Stimulated activated naive B cell treated with anti-CD40 and anti-IgM and Interleukin-4, amounts not matched to agents 10 μg/mL and 1 μg/mL and 100 μg/mL, for 72 hours (primary cell): ENCODE results near the gene BRAT1.

Experiments
- ATAC-seq, 2 donors: fragments of 150-1000 bp; cut with Tn5 transposase; replicated peaks; 2 replicates each; pipeline ENCODE4 v1.10.0; 2021; ENCODE audit warnings: moderate library complexity in 1 of 2
- DNase-seq: peaks from one replicate; pipeline ENCODE4 v3.0.0; 2021
- H3K27ac Mint-ChIP-seq: one replicate; pipeline ENCODE4 v1.8.0; 2022; ENCODE audit warnings: mild to moderate bottlenecking, mixed read lengths
- H3K27me3 Mint-ChIP-seq, 2 donors: one replicate each; pipeline ENCODE4 v1.8.0; 2022; ENCODE audit warnings: mixed read lengths in 2 of 2
- H3K36me3 Mint-ChIP-seq, 2 donors: one replicate each; pipeline ENCODE4 v1.8.0; 2022; ENCODE audit warnings: mixed read lengths in 2 of 2, mild to moderate bottlenecking in 1 of 2
- H3K4me1 Mint-ChIP-seq, 2 donors: one replicate each; pipeline ENCODE4 v1.8.0; 2022; ENCODE audit warnings: mixed read lengths in 2 of 2, mild to moderate bottlenecking in 1 of 2
- H3K4me3 Mint-ChIP-seq, 2 donors: one replicate each; pipeline ENCODE4 v1.8.0; 2022; ENCODE audit warnings: mild to moderate bottlenecking in 2 of 2, mixed read lengths in 2 of 2, moderate library complexity in 1 of 2
- H3K9me3 Mint-ChIP-seq, 2 donors: one replicate each; pipeline ENCODE4 v1.8.0; 2022; ENCODE audit warnings: mixed read lengths in 2 of 2, mild to moderate bottlenecking in 1 of 2

The BRAT1 gene

DNA sequence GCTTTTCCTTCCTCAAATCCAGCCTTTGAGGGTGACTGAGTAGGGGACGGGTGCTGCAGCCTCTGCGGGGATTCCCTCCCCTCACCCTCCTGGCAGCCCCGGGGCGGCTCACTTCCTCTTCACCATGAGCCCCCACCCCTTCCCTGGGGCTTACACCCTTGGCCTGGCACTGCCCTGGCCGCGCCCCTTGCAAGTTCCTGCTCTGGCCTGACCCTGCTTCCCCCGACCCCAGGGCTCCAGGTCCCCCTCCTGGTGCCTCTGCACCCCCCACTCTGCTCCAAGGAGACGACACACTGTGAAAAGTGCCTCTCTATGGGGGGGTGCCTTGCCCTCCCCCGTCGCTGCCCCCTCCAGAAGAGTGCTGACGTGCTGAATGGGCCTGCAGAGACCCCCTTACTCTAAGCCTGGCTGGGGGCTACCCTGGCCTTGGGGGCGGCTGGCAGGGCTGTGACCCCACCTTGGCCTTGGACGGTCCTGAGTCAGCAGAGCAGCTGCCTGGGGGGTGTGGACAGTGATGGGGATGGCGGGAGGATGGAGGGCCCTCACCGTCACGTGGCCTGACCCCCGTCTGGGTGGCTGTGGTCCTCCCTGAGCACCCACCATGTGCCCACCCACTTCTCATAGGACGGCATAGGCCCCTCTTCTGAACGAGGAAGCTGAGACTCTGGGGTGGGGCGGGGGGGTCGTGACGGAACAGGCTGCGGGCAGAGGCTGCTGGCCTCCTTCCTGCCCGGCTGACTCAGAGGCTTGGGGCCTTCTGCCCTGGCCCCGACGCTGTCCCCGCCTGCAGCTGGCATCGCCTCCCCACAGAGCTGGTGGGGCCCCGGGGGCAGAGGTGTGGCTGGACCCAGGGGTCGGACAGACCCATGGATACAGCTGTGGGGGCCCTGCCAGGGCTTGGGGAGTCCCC lies 25.9 kb downstream of the BRAT1 start:
- Mint-ChIP-seq H3K4me3 (peak overlapping the region; percentile 71 to 73), H3K36me3 (peaks cover 13 to 19% of the 10 kb centered on the region in 2 donors), H3K27ac (peak overlapping the region; percentile 95), H3K4me1 (peaks cover 59 to 77% of the 10 kb centered on the region in 2 donors), H3K27me3 (no peaks in the 10 kb centered on the region), H3K9me3 (no peaks in the 10 kb centered on the region)
- peak; percentile 74 to 75 for ATAC-seq
- DNase-seq = peak; percentile 89

DNA sequence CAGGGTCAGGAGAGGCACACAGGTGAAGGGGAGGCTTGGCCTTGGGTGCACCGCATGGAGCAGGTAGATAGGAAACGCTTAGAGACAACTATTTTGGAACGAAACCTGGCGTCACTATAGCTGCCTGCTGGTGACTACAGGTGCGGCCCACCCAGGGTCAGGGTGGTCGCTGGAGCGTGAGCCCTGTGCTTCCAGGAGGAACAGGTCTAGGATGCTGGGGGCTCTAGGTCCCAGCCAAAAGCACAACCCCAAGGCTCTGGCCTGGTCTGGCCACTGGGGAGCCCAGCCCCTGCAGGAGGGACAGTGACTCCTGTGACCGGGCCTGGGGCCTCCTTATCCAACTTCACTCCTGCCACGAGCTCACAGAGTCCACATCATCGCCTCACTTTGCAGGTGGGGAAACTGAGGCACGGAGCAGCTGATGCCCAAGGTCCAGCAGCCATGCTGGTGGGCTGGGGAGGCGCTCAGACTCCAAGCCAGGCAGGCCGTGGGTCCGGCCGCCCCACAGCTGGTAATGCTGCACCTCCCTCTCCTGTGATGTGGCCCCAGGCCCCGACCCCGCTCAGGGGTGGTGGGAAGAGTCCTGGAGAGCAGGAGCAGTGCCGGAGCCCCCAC lies 26.7 kb downstream of the BRAT1 start:
- ATAC-seq (no peak), DNase-seq (no peak)
- Mint-ChIP-seq H3K27me3 (no peaks in the 10 kb centered on the region), H3K4me3 (peak overlapping the region; percentile 50 to 71), H3K9me3 (no peaks in the 10 kb centered on the region), H3K27ac (peak overlapping the region; percentile 95), H3K4me1 (peaks cover 64 to 85% of the 10 kb centered on the region in 2 donors), H3K36me3 (peaks cover 13 to 19% of the 10 kb centered on the region in 2 donors)

DNA sequence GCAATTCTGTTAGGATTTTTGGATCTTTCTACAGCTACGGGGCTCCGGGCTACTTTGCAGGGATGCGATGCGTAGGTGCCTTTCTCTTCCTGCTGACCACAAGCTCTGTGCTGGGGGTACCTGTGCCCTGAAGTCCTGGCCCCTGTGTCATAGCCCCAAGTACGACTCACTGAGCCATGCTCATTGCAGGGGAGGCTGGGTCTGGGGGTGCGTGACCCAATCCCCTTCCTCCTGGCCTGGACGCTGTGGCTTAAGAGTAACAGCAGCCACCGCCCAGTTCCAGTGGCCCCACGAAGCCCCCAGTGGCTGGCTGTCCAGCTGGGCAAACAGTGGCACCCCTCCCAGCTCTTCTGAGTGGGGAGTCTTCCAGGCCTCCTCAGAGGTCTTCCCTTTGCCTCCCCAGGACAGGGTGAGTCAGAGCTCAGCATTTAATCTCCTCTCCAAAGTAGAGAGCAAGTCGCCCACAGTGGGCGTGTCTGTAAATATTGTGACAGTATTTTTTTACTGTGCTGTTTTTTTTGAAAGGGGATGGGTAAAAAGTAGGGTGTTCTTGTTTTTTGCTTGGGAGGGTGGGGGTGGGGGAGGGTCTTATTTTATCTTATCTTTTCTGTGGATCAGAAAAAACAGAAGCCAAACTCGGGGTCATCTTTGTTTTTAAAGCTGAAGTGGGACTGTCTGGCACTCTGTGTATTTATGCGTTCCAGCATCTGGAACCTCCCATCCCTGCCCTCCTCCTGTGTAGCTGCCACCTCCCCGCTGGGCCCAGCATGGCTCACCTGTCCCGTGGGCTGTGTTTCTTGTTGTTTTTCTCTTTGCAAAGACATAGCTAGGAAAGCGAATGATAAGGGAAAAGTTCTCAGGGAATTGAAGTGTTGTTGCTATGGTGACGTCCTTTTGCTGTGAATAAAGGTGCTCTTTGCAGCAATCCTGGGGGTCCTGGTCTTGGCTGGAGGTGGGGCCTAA lies 27.5 kb downstream of the BRAT1 start:
- Mint-ChIP-seq H3K27ac (peak overlapping the region; percentile 95), H3K4me3 (peak overlapping the region; percentile 50 to 71), H3K4me1 (peaks cover 69 to 93% of the 10 kb centered on the region in 2 donors), H3K27me3 (no peaks in the 10 kb centered on the region), H3K9me3 (no peaks in the 10 kb centered on the region), H3K36me3 (peaks cover 13 to 22% of the 10 kb centered on the region in 2 donors)
- ATAC-seq (no peak), DNase-seq (no peak)

DNA sequence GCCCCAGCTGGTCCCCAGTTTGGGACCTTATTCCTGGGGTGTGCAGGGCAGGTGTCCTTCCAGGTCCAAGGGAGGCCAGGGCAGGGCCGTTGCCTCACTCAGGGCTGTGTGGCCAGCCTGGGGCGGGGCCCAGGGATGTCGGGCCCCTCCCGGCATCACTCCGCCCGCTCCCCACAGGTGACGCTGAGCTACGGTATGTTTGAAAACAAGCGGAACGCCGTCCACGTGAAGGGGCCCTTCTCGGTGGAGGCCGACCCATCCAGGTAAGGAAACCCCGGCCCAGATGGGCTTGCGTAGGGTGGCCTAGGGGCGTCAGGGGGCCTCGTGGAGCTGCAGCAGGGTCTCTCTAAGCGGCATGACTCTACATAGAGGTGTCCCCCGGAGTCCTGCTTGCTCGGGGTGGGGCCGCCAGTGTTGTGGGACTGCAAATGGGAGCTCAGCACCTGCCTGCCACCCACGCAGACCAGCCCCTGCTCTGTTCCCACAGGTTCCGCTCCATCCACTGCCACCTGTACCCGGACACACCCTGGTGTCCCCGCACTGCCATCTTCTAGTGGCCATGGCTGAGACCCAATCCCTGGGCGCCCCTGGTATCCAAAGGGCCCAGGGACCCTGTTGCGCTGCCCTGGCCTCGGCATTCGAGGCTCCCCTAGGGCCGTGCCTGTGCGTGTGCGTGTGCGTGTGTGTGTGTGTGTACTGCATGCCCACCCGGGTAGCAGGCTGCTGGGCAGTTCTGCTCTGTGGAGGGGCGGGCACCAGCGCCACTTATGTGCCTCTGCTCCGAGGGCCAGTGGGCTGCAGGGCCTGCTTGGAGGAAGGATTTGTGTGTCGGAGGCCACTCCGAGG lies 28.4 kb downstream of the BRAT1 start:
- no peaks in the 10 kb centered on the region for H3K9me3 Mint-ChIP-seq
- peak overlapping the region; percentile 76 for H3K27ac Mint-ChIP-seq
- no peak for ATAC-seq
- H3K27me3 Mint-ChIP-seq = no peaks in the 10 kb centered on the region
- peaks cover 72 to 96% of the 10 kb centered on the region in 2 donors for H3K4me1 Mint-ChIP-seq
- no peak for DNase-seq
- H3K4me3 Mint-ChIP-seq = no peak overlapping the region
- peaks cover 13 to 24% of the 10 kb centered on the region in 2 donors for H3K36me3 Mint-ChIP-seq

DNA sequence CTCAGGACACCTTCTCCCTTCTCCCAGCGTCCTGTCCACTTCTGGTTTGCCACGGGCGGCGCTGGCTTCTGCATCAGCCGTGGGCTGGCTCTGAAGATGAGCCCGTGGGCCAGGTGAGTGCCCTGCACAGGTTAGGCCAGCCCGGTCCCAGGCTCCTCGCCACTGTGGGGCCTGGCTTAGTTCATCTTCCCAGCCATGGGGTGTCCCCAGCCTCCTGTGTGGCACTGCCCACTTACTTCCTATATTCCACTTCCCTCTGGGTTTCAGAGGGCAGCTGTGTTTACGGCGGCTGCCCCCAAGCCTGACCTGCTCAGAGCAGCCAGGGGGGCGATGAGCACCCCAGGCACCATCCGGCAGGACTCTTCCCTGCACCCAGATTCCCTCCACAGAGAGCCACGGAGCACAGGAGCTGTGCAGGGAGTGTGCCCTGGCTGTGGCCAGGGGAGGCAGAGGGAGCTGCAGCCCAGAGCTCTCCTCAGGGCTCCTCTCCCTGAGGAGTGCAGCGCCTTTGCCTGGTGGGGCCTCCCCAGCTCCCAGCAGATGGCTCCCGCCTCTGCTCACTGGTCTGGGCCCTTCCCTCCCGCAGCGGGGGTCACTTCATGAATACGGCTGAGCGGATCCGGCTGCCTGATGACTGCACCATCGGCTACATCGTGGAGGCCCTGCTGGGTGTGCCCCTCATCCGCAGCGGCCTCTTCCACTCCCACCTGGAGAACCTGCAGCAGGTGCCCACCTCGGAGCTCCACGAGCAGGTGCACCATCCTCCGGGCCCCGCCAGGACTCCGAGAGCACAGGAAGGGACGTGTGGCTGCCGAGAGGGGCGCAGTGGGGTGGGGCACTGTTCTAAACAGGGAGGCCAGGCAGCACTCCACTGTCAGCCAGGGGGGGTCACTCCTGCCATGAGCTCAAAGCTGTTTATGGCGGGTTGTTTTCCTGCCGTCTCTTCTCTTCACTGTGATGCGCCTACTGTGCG lies 29.4 kb downstream of the BRAT1 start:
- Mint-ChIP-seq H3K36me3 (peaks cover 13 to 26% of the 10 kb centered on the region in 2 donors), H3K4me1 (peaks cover 73 to 94% of the 10 kb centered on the region in 2 donors), H3K4me3 (peak overlapping the region; percentile 4 to 50), H3K27ac (peak overlapping the region; percentile 76), H3K27me3 (no peaks in the 10 kb centered on the region), H3K9me3 (no peaks in the 10 kb centered on the region)
- ATAC-seq = no peak
- DNase-seq = no peak

DNA sequence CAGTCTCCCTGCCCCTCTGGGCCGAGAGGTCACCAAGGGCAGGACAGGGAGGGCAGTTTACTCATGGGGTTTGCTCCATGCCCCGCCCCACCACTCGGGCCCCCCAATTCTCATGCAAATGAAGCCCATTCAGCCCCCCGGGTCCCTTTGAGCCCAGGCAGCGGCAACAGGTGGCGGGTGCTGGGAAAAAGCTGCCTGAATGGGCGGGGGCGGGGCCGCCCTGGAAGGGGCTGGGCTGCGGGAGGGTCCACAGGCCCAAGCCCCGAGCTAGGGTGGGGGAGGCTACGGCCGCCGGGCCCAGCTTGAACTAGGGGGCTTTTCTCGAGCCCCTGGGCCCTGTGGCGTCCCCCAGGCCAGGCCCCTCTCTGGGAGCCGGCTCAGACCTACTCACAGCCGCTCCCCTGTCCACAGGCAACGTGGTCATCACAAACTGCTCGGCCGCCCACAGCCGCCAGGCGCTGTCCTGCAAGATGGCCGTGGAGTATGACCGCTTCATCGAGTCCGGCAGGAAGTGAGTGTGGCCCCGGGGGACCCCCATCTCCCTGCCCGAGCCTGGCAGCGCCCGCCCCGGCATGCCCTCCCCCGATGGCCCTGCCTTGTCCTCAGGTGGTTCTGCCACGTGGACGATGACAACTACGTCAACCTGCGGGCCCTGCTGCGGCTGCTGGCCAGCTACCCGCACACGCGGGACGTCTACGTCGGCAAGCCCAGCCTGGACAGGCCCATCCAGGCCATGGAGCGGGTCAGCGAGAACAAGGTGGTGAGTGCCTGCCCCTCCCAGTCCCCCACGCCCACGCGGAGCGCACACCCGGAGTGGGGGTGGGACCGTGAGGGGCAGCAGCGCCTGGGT lies 30.3 kb downstream of the BRAT1 start:
- Mint-ChIP-seq H3K4me3 (peak overlapping the region in 1 of 2 donors; percentile 41), H3K27ac (no peak overlapping the region), H3K9me3 (no peaks in the 10 kb centered on the region), H3K27me3 (no peaks in the 10 kb centered on the region), H3K4me1 (peaks cover 70 to 94% of the 10 kb centered on the region in 2 donors), H3K36me3 (peaks cover 13 to 26% of the 10 kb centered on the region in 2 donors)
- no peak for ATAC-seq
- no peak for DNase-seq

DNA sequence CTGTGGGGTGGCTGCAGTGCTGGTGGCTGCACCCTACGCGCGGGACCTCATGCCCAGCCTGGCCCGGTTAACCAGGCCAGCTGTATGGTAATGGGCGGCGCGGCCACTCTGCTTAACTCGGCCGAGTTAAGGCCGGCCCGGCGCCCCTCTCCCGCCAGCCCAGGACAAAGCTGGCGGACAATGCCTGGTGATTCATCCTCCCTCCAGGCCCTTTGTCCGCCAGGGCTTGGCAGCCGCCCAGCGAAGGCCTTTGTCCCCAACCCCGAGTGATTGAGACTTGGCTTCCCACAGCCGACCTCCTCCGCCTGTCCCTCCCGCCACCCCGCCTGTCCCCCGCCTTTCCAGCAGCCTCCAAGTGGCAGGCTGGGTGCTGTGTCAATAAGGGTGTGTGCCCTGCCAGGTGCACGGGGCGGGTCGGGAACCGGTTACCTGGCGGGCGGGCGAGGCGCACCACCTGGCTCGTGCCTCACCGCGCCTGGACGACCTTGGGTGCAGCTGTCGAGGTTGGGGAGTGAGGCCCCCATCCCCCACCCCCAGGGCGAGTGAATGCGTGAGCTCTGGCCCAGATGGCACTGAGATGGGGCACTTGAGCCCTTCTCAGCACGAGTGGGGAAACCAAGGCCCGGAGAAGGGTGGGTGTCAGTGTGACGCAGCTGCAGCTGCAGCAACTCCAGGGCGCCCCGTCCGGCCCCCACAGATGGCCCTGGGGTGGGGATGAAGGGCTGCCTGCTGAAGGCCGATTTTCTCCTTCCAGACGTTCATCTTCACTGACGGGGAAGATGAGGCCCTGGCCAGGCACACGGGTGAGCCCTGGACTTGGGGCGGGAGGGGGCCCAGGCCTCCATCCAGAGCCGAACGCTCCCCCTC lies 31.1 kb downstream of the BRAT1 start:
- Mint-ChIP-seq H3K9me3 (no peaks in the 10 kb centered on the region), H3K27ac (no peak overlapping the region), H3K4me3 (peak overlapping the region; percentile 13 to 97), H3K4me1 (peaks cover 63 to 86% of the 10 kb centered on the region in 2 donors), H3K36me3 (peaks cover 13 to 26% of the 10 kb centered on the region in 2 donors), H3K27me3 (no peaks in the 10 kb centered on the region)
- no peak for ATAC-seq
- DNase-seq = no peak

DNA sequence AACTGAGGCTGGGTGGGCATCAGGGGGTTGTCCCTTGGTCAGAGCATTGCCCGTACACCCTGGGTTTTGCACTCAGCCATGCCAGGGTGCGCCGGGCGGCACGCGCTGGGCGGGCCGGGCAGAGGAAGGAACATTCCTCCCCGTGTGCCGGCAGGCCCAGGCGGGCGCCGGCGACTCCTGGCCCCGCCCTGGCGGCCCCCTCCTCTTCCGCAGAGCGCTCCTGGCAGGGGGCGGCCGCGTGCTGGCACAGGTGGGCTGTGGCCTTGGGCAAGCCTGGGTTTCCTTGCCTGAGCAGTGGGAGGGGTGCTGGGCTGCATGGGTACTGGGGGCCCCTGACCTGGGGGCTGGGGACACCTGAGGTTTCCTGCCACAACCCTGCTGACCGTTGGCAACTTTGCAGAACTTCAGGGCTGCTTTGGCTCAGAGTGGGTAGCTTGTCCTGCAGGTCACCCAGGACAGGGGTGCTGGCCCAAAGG lies 31.8 kb downstream of the BRAT1 start:
- no peaks in the 10 kb centered on the region for H3K27me3 Mint-ChIP-seq
- peak overlapping the region; percentile 91 for H3K27ac Mint-ChIP-seq
- peak overlapping the region; percentile 97 for H3K4me3 Mint-ChIP-seq
- no peak for ATAC-seq
- H3K9me3 Mint-ChIP-seq = no peaks in the 10 kb centered on the region
- peaks cover 13 to 26% of the 10 kb centered on the region in 2 donors for H3K36me3 Mint-ChIP-seq
- peaks cover 57 to 80% of the 10 kb centered on the region in 2 donors for H3K4me1 Mint-ChIP-seq
- DNase-seq = no peak

DNA sequence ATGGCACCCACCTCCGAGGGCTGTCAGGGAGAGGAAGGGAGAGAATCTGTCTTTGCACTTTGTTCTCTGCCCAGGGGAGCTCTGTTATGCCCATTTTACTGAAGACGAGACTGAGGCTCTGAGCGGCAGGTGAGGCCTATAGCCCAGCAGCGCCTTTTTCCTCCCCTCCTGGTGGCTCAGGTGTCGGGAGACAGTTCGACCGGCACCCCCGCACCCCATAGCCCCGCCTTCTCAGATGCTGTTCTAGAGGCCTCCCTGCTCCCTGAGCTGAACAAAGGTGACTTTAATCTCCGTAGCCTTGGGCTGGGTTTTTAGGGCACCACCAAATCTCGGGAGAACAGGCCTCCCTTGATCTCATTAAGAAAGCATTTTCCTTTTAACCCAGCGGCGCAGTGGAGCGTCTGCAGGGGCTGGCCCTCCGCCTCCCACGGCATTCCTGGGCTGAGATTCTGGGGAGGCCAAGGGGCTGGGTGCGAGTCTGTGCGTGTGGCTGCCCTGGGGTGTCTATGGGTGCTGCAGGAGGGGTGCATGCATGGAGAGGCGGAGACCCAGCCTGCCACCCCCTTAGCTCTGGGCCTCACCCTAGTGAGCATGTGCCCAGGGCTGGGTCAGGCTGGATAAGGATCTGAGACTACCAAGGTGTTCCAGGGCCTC lies 32.4 kb downstream of the BRAT1 start:
- Mint-ChIP-seq H3K9me3 (no peaks in the 10 kb centered on the region), H3K4me1 (peaks cover 52 to 79% of the 10 kb centered on the region in 2 donors), H3K27me3 (no peaks in the 10 kb centered on the region), H3K4me3 (peak overlapping the region; percentile 97), H3K36me3 (peaks cover 13 to 26% of the 10 kb centered on the region in 2 donors), H3K27ac (peak overlapping the region; percentile 91)
- no peak for DNase-seq
- no peak for ATAC-seq

DNA sequence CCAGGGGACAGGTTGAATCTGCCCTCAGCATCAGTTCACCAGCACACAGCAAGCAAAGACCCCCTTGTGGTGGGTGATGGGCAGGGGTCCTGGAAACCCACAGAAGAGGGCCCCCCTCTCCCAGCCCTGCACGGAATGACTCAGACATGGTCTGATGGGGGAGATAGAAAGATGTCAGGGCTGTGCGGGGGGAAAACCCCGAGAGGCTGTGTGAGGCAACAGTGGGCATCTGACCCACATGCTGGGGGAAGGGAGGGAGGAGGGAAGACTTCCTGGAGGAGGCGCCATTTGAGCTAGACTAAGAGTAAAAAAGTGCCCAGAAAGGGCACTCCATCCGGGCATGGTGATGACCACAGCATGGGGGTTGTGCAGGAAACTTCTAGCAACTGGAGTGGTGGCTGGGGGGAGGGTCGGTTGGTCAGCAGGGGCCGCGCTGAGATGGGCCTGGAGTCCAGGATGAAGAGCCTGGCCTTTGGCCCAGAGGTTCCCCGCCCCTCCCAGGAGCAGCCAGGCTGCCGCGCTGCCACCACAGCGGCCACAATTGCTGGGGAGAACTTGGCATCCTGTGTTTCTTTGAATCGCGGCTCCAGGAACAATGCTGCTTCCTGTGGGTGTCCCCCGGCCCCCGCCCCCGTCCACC lies 33.3 kb downstream of the BRAT1 start:
- Mint-ChIP-seq H3K9me3 (no peaks in the 10 kb centered on the region), H3K27me3 (no peaks in the 10 kb centered on the region), H3K27ac (peak overlapping the region; percentile 96), H3K36me3 (peaks cover 10 to 19% of the 10 kb centered on the region in 2 donors), H3K4me1 (peaks cover 53 to 78% of the 10 kb centered on the region in 2 donors), H3K4me3 (peak overlapping the region; percentile 97)
- ATAC-seq = peak; percentile 63 to 68
- peak; percentile 79 for DNase-seq
